ENCODE data around the gene ZFP36. TPM values are rescaled to one million over a fixed set of nuclear protein-coding genes. Genes with fewer than 3 reads are reported as not detected.

The ZFP36 gene
- total RNA-seq, 3 donors from 2014 or later: 91.7 to 299 (median 143) TPM

GRCh38 chr19:39363901-39364457 is 42.7 kb upstream of the ZFP36 start:
- no peaks in the 10 kb centered on the region for H3K27me3 ChIP-seq

GRCh38 chr19:39365531-39365930 is 41.1 kb upstream of the ZFP36 start:
- Histone ChIP-seq H3K4me1 (no peaks in the 10 kb centered on the region), H3K9me3 (no peaks in the 10 kb centered on the region), H3K4me3 (no peak overlapping the region), H3K27ac (peak overlapping the region in 1 of 2 donors; percentile 43), H3K27me3 (no peaks in the 10 kb centered on the region), H3K36me3 (no peaks in the 10 kb centered on the region)
- no peak for DNase-seq (ENCODE audit: low spot score in 2 of 2)
- intact Hi-C loops (cut with DNase I; ENCODE audit: low total_unique reads): no loop called here
- TF ChIP-seq CTCF (IDR thresholded peaks at IDR 0.05): no peak
- TF ChIP-seq POLR2AphosphoS5 (IDR thresholded peaks at IDR 0.05): no peak
- no peak for TF ChIP-seq POLR2A (IDR thresholded peaks at IDR 0.05)

More at GRCh38 chr19:39363901-39364457, 42.7 kb upstream of the ZFP36 start:
- intact Hi-C loops (cut with DNase I; ENCODE audit: low total_unique reads): no loop called here
- no peak for DNase-seq (ENCODE audit: low spot score in 2 of 2)
- Histone ChIP-seq H3K36me3 (no peaks in the 10 kb centered on the region), H3K9me3 (no peaks in the 10 kb centered on the region), H3K4me3 (no peak overlapping the region), H3K27ac (peak overlapping the region; percentile 63 to 95), H3K4me1 (no peaks in the 10 kb centered on the region)
- TF ChIP-seq POLR2A (IDR thresholded peaks at IDR 0.05): no peak

GRCh38 chr19:39369200-39369599 is 37.4 kb upstream of the ZFP36 start:
- no peaks in the 10 kb centered on the region for H3K9me3 ChIP-seq
- H3K27me3 ChIP-seq: no peaks in the 10 kb centered on the region
- intact Hi-C loops (cut with DNase I; ENCODE audit: low total_unique reads): no loop called here
- no peak overlapping the region for H3K27ac ChIP-seq
- no peak overlapping the region for H3K4me3 ChIP-seq
- H3K36me3 ChIP-seq: no peaks in the 10 kb centered on the region
- TF ChIP-seq POLR2AphosphoS5 (IDR thresholded peaks at IDR 0.05): no peak
- no peak for TF ChIP-seq CTCF (IDR thresholded peaks at IDR 0.05)
- no peak for TF ChIP-seq POLR2A (IDR thresholded peaks at IDR 0.05)
- peaks cover 8 to 20% of the 10 kb centered on the region in 2 donors for H3K4me1 ChIP-seq
- DNase-seq (ENCODE audit: low spot score in 2 of 2): no peak

- peak overlapping the region; percentile 64 to 79 for H3K27ac ChIP-seq
- TF ChIP-seq POLR2AphosphoS5 (IDR thresholded peaks at IDR 0.05) (no peak), CTCF (IDR thresholded peaks at IDR 0.05) (no peak), POLR2A (IDR thresholded peaks at IDR 0.05) (no peak)
- no peak for DNase-seq (ENCODE audit: low spot score in 2 of 2)
- no peak overlapping the region for H3K4me3 ChIP-seq
- intact Hi-C loops (cut with DNase I; ENCODE audit: low total_unique reads): no loop called here
- no peaks in the 10 kb centered on the region for H3K9me3 ChIP-seq
- no peaks in the 10 kb centered on the region for H3K27me3 ChIP-seq
- peaks cover 8 to 20% of the 10 kb centered on the region in 2 donors for H3K4me1 ChIP-seq
- H3K36me3 ChIP-seq: peaks cover 1% of the 10 kb centered on the region
These were observed 35.9 kb upstream of the ZFP36 start for GRCh38 chr19:39370735-39371134.

- DNase-seq (ENCODE audit: low spot score in 2 of 2): peak; percentile 68 to 90
- peak; percentile 9 to 32 (median 20) for TF ChIP-seq POLR2AphosphoS5 (IDR thresholded peaks at IDR 0.05)
- no peak for TF ChIP-seq CTCF (IDR thresholded peaks at IDR 0.05)
- TF ChIP-seq POLR2A (IDR thresholded peaks at IDR 0.05): no peak
- Histone ChIP-seq H3K4me1 (peaks cover 8 to 20% of the 10 kb centered on the region in 2 donors), H3K27ac (peak overlapping the region; percentile 93 to 99), H3K4me3 (peak overlapping the region in 1 of 3 donors; percentile 31), H3K27me3 (no peaks in the 10 kb centered on the region), H3K9me3 (no peaks in the 10 kb centered on the region), H3K36me3 (peaks cover 16% of the 10 kb centered on the region)
- intact Hi-C loops (cut with DNase I; ENCODE audit: low total_unique reads): no loop called here
These were observed 34.4 kb upstream of the ZFP36 start for GRCh38 chr19:39372047-39372802.
